Colon (tissue), 2 donors: ENCODE data around the gene LRP1B.

Experiments
- FAIRE-seq: peaks from 2 replicates; lab custom pipeline; 2012; peaks lifted over from hg19 to GRCh38; lab: Jason Lieb, UNC
- donor health status: control.
- donor health status: control.

The LRP1B gene

GRCh38 chr2:140808211-140808610, 1322.6 kb downstream of the LRP1B start:
- no peak for FAIRE-seq

- FAIRE-seq = no peak
Observed at GRCh38 chr2:140804700-140805260, 1326.0 kb downstream of the LRP1B start.

GRCh38 chr2:140801311-140801710, 1329.5 kb downstream of the LRP1B start:
- FAIRE-seq = no peak

DNA sequence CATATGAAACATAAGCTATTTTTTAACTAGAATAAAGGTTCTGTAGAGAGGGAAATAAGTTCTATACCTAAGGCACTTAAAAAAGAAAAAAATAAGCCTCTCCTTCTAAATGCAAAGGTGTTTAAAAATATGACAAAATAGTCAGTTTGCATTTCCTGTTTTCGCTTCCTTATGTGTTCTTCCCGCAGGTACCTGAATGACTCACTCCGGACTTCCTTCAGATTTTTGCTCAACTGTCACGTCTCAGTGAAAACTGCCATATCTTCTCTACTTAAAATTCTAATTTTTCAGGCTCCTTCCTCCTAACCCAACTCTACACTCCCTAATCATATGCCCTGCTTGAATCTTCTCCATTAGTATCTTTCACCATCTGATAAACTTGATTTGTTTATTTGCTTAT, 1333.1 kb downstream of the LRP1B start:
- FAIRE-seq = no peak

DNA sequence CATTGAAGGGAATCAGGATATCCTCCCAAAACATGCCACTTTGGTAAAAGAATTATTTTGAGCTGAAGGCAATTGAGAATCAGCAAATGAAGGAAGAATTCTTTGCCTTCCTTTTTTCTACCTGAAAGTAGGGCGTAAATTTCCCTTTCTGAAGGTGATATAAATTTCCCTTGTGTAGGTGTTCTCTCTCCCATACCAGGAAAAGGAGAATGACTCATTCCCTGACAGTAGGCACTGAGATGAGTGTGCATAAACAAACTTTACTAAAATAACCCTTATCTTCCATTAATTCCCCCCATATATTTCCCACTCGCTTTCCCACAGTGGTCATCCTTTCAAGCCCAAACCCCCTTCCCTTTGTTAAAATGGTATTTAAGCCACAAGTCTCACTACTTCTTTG, 1339.0 kb downstream of the LRP1B start:
- no peak for FAIRE-seq

- no peak for FAIRE-seq
Observed at GRCh38 chr2:140786585-140786984, 1344.2 kb downstream of the LRP1B start.

DNA sequence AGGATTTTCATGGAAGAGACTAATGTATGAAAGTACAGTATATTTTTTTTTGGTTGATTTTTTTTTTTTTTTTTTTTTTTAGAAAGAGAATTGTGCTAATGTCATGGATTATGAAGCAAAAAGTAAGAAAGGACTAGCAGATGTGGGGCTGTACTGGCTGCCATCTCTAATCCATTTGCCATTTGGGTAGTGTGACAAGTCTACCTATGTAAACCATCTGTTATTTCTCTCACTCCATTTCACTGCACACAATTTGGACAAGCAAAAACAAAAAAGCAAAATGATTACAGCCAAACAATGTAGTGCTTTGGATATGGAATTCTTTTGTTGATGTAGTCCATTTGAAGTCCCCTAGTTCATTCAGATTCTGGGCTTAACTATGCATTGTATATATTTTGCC, 1355.4 kb downstream of the LRP1B start:
- no peak for FAIRE-seq

- FAIRE-seq = no peak
Observed at GRCh38 chr2:140770645-140771044, 1360.2 kb downstream of the LRP1B start.

GRCh38 chr2:140761807-140762206, 1369.0 kb downstream of the LRP1B start:
- FAIRE-seq = no peak

DNA sequence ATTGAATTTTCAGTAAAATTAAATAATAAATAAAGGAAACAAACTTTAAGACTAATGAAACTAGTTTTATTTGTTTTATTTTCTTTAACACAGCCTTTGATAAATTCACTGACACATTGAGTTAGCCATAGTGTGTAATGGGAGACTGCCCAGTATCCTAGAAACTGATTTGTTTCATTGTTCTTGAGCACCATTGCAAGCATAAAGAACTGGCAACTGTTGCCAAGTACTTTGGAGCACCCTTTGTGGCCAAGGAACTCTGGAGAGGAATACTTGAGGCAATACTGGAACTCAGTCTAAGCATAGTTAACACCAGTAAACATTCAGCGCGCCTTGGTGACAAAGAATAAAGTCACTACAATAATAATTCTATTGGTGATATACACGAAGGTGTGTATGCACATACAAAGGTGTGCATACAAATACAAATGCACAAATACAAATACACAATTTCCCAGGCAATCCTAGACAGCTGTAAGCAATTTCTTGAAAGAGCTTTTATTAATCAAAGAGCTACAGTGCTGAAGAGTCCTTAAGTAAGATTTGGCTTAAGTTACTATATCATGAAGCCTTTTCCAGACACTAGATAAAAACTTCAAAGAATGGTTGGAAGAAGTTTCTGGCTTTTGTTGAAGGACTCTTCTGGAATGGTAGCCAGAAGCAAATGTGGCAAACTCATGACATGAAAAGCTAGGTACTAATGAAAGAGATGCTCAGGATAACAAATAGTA, 1371.2 kb downstream of the LRP1B start:
- FAIRE-seq = no peak

DNA sequence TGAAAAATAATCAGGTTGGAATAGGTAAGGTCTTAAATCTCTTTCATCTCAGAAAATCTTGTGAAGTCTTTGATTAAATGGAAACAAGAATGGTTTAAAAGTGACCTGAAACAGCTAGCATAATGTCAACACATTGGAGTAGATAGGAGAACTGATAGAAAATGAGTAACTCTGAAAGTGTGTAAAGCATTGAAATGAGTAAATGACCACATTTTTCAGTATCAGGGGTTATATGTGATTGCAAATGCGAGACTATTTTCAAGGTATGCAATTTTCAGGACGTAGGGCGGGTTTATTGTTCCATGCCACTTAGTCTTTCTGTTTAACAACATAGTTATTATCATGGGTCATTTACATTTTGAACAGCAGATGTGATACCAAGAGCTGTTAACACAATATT, 1383.2 kb downstream of the LRP1B start:
- FAIRE-seq = no peak

- no peak for FAIRE-seq
Observed at GRCh38 chr2:140747090-140747489, 1383.7 kb downstream of the LRP1B start.

DNA sequence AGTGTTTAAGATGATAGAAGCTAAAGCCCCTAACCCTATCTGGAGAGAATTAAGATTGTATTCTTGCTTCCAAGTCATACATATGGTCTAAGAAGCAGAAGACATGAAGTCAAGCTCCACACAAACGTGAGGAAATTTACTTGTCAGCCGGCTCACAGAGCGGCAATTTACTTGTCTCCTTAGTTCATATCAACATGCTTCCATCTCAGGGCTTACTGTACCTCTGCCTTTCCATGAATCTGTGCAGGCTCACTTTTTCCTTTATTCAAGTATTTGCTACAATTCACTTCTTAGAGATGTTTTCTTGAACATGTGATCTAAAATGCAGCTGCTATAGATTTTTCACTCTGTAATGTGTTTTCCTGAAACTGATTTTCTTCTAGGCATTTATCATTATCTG, 1386.4 kb downstream of the LRP1B start:
- FAIRE-seq = no peak

- no peak for FAIRE-seq
Observed at GRCh38 chr2:140737006-140737405, 1393.8 kb downstream of the LRP1B start.

GRCh38 chr2:140734992-140735391, 1395.8 kb downstream of the LRP1B start:
- FAIRE-seq = no peak

DNA sequence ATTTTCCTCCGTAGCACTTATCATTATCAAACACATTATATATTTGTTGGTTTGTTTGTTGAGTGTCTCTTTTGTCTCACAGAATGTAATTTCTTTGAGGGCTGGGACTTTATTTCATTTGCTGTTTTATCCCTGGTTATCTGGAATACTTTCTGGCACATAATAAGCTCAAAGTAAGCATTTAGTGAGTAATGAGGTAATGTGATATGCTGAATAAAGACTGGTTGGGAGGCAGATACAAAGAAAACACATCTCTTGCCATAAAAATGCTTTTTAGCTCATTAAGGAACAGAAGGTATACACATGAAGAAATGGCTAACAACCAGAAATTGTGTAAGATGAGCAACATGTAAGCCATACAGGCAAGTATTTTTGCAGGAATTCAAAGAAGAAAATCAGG, 1411.8 kb downstream of the LRP1B start:
- FAIRE-seq = no peak

DNA sequence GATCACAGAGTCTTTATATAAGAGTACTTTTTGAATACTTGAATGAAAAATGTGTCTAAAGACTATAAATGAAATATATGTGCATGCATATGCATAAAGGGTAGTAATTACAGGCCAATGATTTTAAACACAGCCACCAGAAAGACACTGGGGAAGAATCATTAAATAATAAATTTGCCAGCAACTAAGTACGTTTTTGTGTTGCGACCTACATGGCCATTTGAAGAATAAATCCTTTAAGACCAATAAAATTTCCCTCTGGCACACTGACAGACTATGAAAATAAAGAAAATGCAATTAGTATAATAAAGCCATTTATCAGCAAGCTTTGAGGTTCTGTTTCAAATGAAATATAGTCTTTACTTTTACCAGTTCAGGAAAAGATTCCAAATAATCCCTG, 1413.3 kb downstream of the LRP1B start:
- no peak for FAIRE-seq

- no peak for FAIRE-seq
Observed at GRCh38 chr2:140714586-140714985, 1416.2 kb downstream of the LRP1B start.

DNA sequence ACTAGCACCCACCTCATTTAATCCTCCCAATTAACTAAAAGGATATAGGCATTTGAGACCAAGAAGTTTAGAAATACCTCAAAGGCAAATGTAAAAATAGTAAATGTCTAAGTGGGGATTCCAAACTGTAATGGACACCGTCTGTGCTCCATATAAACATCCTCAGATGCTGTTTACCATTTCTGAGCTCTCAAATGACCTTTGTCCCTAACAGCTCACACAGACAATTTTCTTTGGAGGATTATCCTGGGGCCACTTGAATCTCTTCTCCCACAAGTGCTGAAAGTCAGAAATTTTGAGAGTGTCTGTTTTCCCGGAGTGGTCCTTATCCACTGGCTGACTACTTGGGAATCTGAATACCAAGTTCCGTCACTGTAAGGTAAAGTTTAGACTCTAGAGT, 1418.9 kb downstream of the LRP1B start:
- FAIRE-seq = no peak

GRCh38 chr2:140701726-140702125, 1429.1 kb downstream of the LRP1B start:
- no peak for FAIRE-seq

- FAIRE-seq = no peak
Observed at GRCh38 chr2:140698636-140699035, 1432.2 kb downstream of the LRP1B start.

GRCh38 chr2:140696449-140696848, 1434.4 kb downstream of the LRP1B start:
- FAIRE-seq = no peak

GRCh38 chr2:140695155-140695554, 1435.7 kb downstream of the LRP1B start:
- FAIRE-seq = no peak

DNA sequence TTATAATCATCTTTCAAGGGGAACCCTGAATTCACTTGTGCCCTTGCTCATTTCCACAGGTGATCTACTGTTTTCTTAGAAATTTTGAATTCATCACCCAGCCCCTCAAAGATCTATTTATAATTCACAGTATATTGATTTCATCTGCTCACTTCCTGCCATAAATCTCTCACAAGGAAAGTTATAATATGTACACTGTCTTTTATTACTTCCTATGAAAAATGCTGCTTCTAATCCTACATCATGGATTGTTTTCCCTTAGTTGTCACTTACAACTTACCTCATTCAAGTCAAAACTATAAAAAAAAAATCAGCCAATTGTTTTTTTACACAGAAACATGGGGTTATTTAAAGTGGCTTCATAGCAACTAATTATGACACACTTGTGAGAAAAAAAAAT, 1443.0 kb downstream of the LRP1B start:
- FAIRE-seq = peak; percentile 72
